Fibroblast of pulmonary artery (primary cell): ENCODE results near the gene TMEM222.
"Not testable (repeated sequence)": the region's sequence is repeated elsewhere in the genome, so short reads cannot be mapped to it uniquely, and the experiment has no call there.

Experiments used
- DNase-seq: peaks from one replicate; pipeline ENCODE4 v3.0.0-alpha.2; 2010; ENCODE audit warnings: low read depth
- H3K4me3 ChIP-seq: replicated peaks from 2 replicates; pipeline ENCODE4 v1.5.1; 2011; ENCODE audit warnings: low read depth, mild to moderate bottlenecking, control low read depth, low read length, moderate library complexity
- CTCF ChIP-seq: IDR thresholded peaks from 2 replicates; pipeline ENCODE4 v1.5.1; 2011; ENCODE audit warnings: mild to moderate bottlenecking, control low read depth, low read length, inconsistent platforms; ENCODE audit errors: missing control alignments

TMEM222 gene

GRCh38 chr1:27379564-27380122 is 57.7 kb downstream of the TMEM222 start:
- no peak for TF ChIP-seq CTCF
- H3K4me3 ChIP-seq: no peak overlapping the region
- DNase-seq: no peak

DNA sequence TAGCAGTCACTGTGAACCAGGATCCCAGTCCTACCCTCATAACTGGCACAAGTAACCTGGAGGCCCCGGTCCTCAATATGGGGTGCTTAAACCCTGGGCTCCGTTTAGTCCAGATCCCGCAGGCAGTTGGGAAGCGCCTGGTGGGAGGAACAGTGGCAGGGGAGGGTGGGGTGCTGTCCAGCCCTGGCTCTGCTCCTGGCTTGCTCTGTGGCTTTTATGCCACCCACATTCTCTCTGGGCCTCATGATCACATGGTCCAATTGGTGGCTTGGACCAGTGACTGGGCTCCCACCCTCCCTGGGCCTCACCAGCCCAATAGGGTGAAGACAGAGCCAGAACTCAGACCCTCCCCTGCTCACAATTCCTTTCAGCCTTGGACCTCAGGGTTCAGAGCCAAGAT is 58.3 kb downstream of the TMEM222 start:
- TF ChIP-seq CTCF: no peak
- no peak overlapping the region for H3K4me3 ChIP-seq
- DNase-seq: no peak

DNA sequence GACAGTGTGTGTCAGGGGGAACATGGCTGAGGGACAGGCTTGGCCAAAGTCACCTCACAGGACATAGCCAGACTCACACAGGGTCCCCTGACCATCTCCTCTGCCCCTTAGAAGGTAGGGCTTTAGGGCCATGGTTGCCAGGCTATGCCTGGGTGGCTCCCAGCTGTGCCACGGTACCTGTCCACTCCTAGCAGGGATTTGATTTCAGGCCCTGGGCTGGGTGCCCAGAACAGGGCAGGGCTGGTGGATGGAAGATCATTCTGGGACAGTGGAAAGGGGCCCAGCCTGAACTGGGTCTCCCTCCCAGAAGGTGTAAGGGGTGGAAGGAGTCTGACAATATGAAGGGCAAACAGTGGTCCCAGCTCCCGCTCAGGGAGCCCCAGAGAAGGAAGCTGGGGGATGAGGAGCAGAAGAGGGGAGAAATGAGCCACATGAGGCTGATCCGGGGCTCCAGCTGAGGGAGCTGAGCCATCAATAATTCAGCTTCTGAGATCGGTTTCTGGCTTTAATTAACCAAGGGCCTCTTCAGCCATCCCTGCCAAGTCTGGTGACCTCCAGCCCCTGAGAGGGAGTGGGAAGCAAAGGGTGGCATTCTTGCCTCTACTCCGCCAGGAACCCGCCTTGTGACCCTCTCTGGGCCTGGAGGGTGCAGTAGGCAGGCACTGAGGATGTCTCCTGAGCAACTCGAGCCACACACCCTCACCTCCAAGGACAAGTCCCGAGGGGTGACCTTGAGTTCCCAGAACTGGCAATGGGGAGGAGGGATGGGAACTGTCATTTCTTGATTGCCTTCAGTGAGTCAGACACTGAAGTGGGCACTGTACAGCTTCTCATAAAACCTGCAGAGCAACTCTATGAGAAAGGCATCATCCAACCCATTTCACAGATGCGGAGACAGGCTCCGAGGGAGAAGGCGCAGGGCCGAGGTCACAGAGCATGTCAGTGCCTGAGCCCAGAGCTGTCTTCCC is 59.1 kb downstream of the TMEM222 start:
- TF ChIP-seq CTCF: no peak
- DNase-seq: no peak
- H3K4me3 ChIP-seq: no peak overlapping the region

DNA sequence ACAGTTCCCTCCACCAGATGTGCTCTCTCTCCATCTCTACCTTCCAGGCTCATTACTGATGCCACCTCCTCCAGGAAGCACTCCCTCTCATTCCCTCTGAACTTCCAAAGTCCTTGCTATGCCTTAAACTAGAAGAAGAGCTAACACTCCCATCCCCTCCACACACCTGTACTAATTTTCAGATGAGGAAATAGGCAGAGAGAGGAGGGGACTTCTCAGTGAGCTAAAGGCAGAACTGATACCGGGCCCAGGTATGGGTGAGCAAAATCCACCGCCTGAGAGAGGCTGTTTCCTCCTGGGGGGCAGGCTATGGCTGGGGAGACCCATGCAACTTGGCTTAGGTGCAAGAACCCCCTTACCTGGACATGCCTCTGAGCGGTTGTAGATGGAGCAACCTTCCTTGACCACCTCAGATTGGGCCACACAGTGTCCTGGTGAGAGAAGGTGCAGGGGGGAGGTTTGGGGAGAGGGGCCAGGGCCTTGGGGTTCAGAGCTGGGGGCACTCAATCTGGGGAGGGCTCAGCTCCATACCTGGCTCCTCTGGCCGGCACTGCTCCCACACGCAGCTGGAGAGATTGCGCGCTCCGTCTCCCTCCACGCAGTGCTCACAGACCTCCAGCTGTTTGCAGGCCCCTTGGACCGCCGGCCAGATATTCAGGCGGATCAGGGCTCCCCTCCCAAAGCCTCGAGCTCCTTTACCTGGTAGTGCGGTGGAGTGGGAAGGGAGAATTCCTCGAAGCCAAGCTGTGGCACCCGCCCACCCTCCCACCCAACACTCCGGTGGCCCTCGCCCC is 60.2 kb downstream of the TMEM222 start:
- H3K4me3 ChIP-seq: no peak overlapping the region
- no peak for DNase-seq
- no peak for TF ChIP-seq CTCF

GRCh38 chr1:27383039-27383605 is 61.2 kb downstream of the TMEM222 start, which contains the start of gene CD164L2:
Gene CD164L2 (minus strand): TSS chr1:27383333. CDS start chr1:27383239, 94 bp downstream.
- no peak for TF ChIP-seq CTCF
- no peak for DNase-seq
- no peak within 1 kb of the TSS for H3K4me3 ChIP-seq

- TF ChIP-seq CTCF: no peak
- no peak overlapping the region for H3K4me3 ChIP-seq
- DNase-seq: no peak
Measured at GRCh38 chr1:27383661-27384060, 61.7 kb downstream of the TMEM222 start.

DNA sequence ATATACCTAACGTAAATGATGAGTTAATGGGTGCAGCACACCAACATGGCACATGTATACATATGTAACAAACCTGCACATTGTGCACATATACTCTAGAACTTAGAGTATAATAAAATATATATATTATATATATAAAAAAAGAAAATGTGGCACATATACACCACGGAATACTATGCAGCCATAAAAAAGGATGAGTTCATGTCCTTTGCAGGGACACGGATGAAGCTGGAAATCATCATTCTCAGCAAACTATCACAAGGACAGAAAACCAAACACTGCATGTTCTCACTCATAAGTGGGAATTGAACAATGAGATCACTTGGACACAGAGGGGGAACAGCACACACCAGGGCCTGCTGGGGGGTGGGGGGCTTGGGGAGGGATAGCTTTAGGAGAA is 62.8 kb downstream of the TMEM222 start:
- DNase-seq, H3K4me3 ChIP-seq: not testable (repeated sequence)
